HG03196 (cell line): ENCODE results near the gene SDK1.
"Not testable (repeated sequence)": the region's sequence is repeated elsewhere in the genome, so short reads cannot be mapped to it uniquely, and the experiment has no call there.

Experiments
- ATAC-seq: cut with Tn5 transposase; IDR thresholded peaks from one replicate; pipeline ENCODE4 v1.9.1; 2021; ENCODE audit not compliant: unreplicated experiment

The SDK1 gene

DNA sequence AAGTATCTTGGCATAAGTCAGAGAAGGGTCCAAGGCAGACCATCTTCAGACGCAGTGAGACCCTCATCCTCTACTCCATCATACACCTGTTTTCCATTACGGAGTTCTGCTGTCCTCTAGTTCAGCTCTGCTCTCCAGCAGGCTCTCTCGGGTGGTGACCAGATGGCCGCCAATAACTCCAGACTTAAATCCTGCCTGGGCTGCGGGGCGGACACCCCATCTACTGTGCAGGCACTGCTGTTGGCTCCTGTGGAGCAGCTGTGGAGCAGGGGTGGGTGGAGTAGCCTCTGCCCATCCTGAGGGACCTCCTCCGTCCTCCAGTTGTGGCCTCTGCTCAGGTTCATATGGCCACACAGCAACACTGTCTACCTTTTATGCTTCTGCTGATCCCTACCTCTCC lies 608.1 kb downstream of the SDK1 start:
- no peak for ATAC-seq

DNA sequence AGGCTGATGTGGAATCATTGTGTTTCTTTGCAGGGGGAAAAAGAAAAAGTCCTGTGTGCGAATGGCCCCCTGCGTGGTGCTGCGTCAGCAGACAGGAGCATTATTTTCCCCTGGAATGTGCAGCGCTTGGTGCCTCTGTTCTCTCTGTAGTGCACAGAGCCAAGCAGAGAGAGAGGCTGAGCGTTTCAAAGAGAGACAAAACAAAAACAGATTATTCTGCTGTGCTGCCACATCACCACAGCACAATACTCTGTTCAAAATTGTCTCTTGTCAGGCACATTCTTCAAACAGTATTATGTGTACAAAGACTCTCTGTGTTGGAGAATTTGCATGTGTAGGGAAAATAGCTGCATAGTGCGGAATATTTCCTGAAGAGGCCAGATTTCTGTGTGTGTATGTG lies 609.0 kb downstream of the SDK1 start:
- no peak for ATAC-seq

GRCh38 chr7:3911685-3912084 lies 610.6 kb downstream of the SDK1 start:
- ATAC-seq: no peak

GRCh38 chr7:3912291-3912690 lies 611.2 kb downstream of the SDK1 start:
- ATAC-seq: no peak

GRCh38 chr7:3914051-3914775 lies 613.2 kb downstream of the SDK1 start:
- no peak for ATAC-seq

DNA sequence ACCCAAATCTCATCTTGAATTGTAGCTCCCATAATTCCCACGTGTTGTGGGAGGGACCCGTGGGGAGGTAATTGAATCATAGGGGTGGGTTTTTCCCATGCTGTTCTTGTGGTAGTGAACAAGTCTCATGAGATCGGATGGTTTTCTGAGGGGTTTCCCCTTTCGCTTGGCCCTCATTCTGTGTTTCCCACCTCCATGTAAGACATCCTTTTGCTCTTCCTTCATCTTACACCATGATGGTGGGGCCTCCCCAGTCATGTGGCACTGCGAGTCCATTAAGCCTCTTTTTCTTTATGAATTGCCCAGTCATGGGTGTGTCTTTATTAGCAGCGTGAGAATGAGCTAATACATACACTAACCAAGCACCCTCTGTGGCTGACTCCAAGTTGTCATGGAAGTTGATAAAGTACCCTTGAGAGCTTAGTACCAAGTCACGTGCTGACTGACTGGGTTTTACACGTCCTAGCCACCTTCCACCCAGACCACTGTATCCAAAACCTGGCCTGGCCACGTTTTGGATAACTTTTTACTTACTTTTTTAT lies 614.4 kb downstream of the SDK1 start:
- no peak for ATAC-seq

- no peak for ATAC-seq
Observed at GRCh38 chr7:3916146-3916545, 615.1 kb downstream of the SDK1 start.

DNA sequence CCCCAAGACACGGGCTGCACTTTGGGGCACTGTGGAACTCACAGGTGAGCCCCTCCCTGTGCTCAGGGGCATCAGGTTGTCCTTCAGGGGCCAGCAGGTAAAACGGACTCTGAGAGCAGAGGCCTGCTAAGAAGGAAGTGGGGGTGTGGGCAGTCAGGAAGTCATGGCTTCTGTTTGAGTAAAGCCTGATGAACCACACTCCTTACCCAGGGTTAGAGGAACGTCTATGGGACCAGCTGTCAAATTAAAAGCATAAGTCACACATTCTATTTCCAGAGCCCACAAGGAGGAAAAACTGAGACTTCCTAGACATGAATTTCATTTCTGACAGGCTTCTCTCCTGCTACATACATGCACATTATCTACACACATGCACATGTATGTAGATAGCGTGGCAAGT lies 616.4 kb downstream of the SDK1 start:
- ATAC-seq: no peak

DNA sequence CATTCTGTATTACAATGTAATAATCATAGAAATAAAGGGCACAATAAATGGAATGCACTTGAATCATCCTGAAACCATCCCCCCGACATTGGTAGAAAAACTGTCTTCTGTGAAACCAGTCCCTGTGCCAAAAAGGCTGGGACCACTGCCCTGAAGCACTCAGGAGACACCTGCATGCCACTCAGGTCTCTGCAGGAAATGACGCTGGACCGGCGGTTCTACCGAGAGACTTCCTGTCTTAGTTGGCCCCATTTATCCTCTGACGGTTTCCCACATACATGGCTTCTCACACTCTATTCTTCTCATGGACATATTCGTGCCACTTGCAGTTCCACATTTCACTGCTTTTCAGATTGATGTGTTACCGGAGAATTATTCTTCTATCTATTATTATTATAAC lies 617.5 kb downstream of the SDK1 start:
- ATAC-seq: no peak

DNA sequence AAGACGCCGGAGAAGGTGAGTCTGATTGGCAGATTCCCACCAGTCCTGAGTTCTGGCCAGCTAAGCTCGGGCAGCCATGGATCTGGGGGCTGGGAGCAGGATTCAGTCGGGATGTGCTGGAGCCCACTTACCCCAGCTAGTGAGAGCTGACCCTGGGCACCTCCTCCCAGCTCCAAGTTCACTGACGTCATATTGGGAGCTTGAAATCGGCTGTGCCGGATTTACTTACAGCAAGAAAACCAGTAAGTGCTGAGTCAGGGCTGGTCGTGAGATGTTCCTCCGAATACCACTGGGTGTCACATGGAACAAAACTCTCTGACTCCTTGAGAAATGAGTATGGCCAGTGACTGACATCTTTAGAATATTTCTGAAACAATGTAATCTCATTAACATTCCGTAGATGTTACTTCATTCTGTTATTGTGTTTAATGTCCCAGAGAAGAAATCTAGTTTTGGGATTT lies 621.2 kb downstream of the SDK1 start:
- ATAC-seq: no peak

DNA sequence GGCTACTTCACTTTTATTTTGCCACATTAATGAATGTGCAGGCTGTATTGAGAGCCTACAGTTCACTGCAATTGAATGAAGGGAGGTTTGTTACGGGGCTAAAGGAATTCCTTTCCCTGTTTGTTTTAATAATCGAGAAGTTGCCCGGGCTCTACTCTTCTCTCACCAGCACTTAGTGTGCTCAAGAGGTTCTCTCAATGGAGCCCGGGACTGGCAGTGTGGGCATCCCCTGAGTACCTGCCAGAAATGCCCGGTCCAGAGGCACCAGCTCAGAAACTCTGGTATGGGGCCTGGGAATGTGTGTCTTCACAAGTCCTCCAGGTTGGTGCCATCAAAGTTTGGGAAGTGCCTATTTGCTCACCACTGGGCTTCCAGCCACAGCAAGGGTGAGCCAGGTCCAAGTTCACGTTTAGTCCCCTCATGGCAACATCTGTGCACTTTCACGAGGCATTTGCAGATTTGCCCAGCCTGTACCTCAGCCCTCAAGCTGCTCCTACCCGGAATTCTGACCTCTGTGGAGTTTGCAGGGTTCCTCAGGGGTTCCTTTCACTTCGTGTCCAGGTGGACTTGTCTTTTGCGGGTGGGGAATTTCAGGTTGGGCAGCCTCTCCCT lies 622.4 kb downstream of the SDK1 start:
- no peak for ATAC-seq

- ATAC-seq: no peak
Observed at GRCh38 chr7:3924277-3924676, 623.2 kb downstream of the SDK1 start.

- no peak for ATAC-seq
Observed at GRCh38 chr7:3927446-3928110, 626.5 kb downstream of the SDK1 start.

DNA sequence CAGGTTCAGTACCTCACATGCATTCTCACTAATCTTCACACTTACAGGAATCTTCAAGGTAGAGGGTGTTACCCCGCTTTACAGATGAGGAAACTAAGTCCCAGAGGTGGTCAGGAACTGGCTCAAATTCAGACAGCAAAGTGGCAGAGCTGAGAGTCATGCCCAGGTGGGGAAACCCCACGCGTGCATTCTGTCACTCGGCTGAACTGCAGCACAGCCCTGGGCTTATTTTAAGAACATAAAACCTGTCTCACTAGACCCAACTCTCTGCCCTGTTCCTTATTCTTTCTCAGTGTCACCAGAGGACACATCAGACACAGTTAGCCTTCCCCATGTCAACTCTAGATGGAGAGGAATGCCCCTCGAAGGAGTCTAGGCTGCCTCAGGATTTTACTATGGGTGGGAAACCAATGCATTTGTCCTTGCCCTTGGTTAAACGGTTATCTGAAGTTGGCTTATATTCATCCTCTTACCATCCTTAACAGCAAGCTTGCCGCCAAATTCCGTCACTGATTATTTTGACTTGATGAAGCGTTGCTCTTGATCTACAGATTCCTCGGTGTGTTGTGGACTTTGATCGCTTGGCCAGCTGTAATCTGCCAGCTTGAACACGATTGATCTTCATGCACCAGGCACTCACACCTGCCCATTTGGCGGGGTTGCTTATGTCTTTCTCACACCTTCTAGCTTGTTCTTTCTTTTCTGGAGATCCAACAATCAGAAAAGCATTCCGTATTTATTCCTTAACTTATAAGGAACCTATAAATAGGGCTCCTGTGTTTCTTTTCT lies 627.9 kb downstream of the SDK1 start:
- no peak for ATAC-seq

- ATAC-seq: no peak
Observed at GRCh38 chr7:3931843-3932242, 630.8 kb downstream of the SDK1 start.

DNA sequence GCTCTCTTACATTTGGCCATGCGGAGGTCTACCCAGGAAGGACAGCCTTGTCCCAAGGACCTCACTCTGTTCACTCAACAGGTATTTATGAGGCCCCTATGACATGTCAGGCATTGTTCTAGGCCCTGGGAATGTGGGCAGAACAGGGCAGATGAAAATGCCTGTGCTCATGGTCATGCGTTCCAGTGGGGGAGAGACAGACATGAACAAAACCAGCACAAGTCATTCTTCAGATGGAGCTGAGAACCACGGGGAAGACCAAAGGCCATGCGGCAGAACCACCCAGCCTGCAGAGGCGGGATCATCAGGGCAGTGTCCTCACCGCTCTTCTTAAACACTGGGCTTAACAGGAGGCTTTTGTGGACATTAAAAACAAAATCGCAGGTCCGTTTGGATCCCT lies 636.1 kb downstream of the SDK1 start:
- ATAC-seq: no peak

GRCh38 chr7:3937605-3938004 lies 636.6 kb downstream of the SDK1 start:
- ATAC-seq: no peak

GRCh38 chr7:3941706-3942105 lies 640.7 kb downstream of the SDK1 start:
- ATAC-seq: not testable (repeated sequence)

DNA sequence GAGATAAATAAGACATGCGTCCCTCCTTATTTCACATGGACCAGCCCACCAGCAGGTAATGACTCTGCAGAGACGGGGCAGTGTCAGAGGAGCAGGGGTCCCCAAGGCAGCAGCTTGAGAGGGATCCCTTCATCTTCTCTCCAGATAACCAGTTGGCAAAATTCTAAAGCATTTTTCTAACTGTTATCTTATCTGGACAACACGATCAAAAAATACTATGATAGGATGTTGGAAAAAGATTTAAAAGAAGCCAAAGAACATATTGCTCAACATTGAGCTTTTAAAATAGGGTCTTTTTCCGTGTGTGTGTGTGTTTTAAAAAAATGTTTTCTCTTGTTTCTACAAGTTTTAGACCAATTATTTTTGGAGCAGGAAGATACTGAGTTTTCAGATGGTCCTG lies 641.2 kb downstream of the SDK1 start:
- no peak for ATAC-seq

DNA sequence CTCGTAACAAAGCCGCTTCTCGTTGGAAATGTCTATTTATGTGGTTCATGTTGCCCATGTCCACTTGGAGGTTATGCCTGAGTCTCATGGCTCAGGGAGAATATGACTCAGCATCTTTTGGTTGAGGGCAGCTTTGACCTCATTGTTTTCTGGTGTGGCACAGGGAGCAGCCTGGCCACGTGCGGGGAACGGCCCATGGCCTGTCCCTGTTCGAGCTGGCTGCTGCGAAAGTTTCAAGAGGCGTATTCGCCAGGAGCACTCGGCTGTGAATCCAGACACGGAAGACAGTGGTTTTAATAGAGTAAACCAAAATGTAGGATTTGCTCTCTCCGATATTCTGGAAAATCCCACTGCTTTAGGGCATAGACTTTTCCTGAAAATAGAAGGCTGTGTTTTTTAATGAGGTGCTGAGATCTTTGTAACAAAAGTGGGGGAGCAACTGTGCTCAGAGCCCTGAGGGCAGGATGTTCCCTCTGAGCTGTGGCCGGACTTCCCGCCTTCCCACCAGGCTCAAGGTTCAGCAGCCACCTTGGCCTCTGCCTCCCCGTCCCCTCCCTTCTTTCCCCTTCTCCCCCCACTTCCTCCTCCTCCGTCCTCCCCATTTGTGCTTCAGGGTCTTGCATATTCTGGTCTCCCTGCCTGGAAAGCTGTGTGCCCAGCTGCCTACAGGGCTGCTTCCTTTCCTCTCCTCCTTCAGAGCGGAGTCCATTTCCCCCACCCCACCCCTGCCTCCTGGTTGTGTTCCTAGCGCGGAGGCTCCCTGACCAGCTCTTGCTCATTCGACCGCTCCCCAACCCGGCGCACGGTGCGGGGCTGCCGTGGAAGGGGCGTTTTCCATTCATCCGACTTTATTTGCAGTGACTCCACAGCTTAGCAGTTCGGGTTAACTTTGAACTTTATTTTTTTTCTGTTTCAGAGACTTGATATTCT lies 642.0 kb downstream of the SDK1 start:
- ATAC-seq: no peak
